Fibroblast of skin of scalp (primary cell): ENCODE data around the gene B3GAT1. TPM values are rescaled to one million over a fixed set of nuclear protein-coding genes. Genes with fewer than 3 reads are reported as not detected.
"Not testable (repeated sequence)": the region's sequence is repeated elsewhere in the genome, so short reads cannot be mapped to it uniquely, and the experiment has no call there.

Experiments
- DNase-seq: peaks from one replicate; pipeline ENCODE4 v3.0.0-alpha.2; 2013
- polyA plus RNA-seq, 2 experiments: library from polyadenylated mRNA; unstranded; fragments of 120-200 nt; gene quantifications; one replicate each; pipeline ENCODE4 v1.2.1, GENCODE V29; 2013; ENCODE audit not compliant: insufficient read length in 2 of 2

Gene B3GAT1
- not detected for polyA plus RNA-seq (2013, experiment 1 of 2; ENCODE audit: insufficient read length)
- polyA plus RNA-seq (2013, experiment 2 of 2; ENCODE audit: insufficient read length): 0.39 TPM

- DNase-seq: no peak
Measured at GRCh38 chr11:134412203-134413042, at the start of gene B3GAT1. Gene B3GAT1, minus strand, starts transcription at chr11:134412242. Its CDS starts 24,583 bp downstream, at chr11:134387659.

- no peak for DNase-seq
Measured at GRCh38 chr11:134461621-134462020, 49.6 kb upstream of the B3GAT1 start.

- DNase-seq: no peak
Measured at GRCh38 chr11:134460881-134461280, 48.8 kb upstream of the B3GAT1 start.

- DNase-seq: no peak
Measured at GRCh38 chr11:134460062-134460561, 48.1 kb upstream of the B3GAT1 start.

- DNase-seq: no peak
Measured at GRCh38 chr11:134459246-134460061, 47.4 kb upstream of the B3GAT1 start.

GRCh38 chr11:134457411-134458007 lies 45.5 kb upstream of the B3GAT1 start:
- DNase-seq: not testable (repeated sequence)

- DNase-seq: no peak
Measured at GRCh38 chr11:134455516-134455915, 43.5 kb upstream of the B3GAT1 start.

GRCh38 chr11:134454146-134454690 lies 42.2 kb upstream of the B3GAT1 start:
- DNase-seq: no peak

GRCh38 chr11:134453441-134453840 lies 41.4 kb upstream of the B3GAT1 start:
- no peak for DNase-seq

GRCh38 chr11:134452838-134453155 lies 40.8 kb upstream of the B3GAT1 start:
- DNase-seq: no peak

- DNase-seq: no peak
Measured at GRCh38 chr11:134452026-134452837, 40.2 kb upstream of the B3GAT1 start.

GRCh38 chr11:134450186-134450585 lies 38.1 kb upstream of the B3GAT1 start:
- DNase-seq: no peak

GRCh38 chr11:134449713-134450112 lies 37.7 kb upstream of the B3GAT1 start:
- no peak for DNase-seq

GRCh38 chr11:134449051-134449450 lies 37.0 kb upstream of the B3GAT1 start:
- DNase-seq: no peak

GRCh38 chr11:134447696-134448095 lies 35.7 kb upstream of the B3GAT1 start:
- DNase-seq: no peak

- DNase-seq: no peak
Measured at GRCh38 chr11:134445601-134446325, 33.7 kb upstream of the B3GAT1 start.

- DNase-seq: not testable (repeated sequence)
Measured at GRCh38 chr11:134444160-134445108, 32.4 kb upstream of the B3GAT1 start.

GRCh38 chr11:134443246-134443645 lies 31.2 kb upstream of the B3GAT1 start:
- DNase-seq: no peak

GRCh38 chr11:134442246-134442645 lies 30.2 kb upstream of the B3GAT1 start:
- DNase-seq: no peak

GRCh38 chr11:134441706-134442105 lies 29.7 kb upstream of the B3GAT1 start:
- DNase-seq: no peak
